VCaP (cell line): ENCODE results near the gene FMNL2.

Source experiments
- H3K27ac ChIP-seq: fragments of 450-650 bp; 2 replicates; pipeline ENCODE4 v1.5.1; 2017
- CTCF ChIP-seq: fragments of 450-650 bp; conservative IDR thresholded peaks from 2 replicates; pipeline ENCODE4 v1.5.1; 2017; ENCODE audit warnings: mild to moderate bottlenecking, moderate library complexity

The FMNL2 gene

GRCh38 chr2:152693033-152693432 is 358.1 kb downstream of the FMNL2 start:
- no peak overlapping the region for H3K27ac ChIP-seq
- no peak for TF ChIP-seq CTCF

- H3K27ac ChIP-seq = no peak overlapping the region
- TF ChIP-seq CTCF = no peak
These were observed 359.2 kb downstream of the FMNL2 start for GRCh38 chr2:152694161-152694661.

GRCh38 chr2:152695763-152696162 is 360.8 kb downstream of the FMNL2 start:
- TF ChIP-seq CTCF = no peak
- no peak overlapping the region for H3K27ac ChIP-seq

GRCh38 chr2:152696476-152696875 is 361.5 kb downstream of the FMNL2 start:
- no peak for TF ChIP-seq CTCF
- H3K27ac ChIP-seq = no peak overlapping the region
